ENCODE data around the gene MLXIP. TPM values are rescaled to one million over a fixed set of nuclear protein-coding genes. Genes with fewer than 3 reads are reported as not detected.

The MLXIP gene
- total RNA-seq, 1 experiment from 2014 or later: 16.7 TPM

- no peak for ATAC-seq
- no peak overlapping the region for H3K27ac ChIP-seq (ENCODE audit: low read length)
- CTCF ChIA-PET: no interaction called here
These were observed 11.0 kb upstream of the MLXIP start for GRCh38 chr12:122067548-122067947.

DNA sequence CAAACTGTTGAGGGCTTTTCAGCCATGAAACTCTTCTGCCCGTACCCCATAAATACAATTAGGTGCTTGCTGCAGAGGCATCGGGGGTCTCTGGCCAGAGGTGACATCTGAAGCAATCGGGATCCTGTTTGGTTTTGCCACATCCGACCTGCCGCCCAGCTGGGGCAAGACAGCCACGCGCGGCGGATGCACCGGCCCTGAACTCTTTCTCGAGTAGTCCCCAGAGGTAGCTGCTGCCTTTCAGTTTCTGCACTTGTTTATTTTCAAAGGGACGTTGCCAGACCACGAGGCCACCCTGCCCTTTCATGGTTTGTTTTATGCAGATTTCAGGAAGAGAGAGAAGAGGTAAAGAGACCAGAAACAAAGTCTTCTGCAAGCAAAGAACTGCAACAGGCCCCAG is 10.6 kb upstream of the MLXIP start:
- H3K4me3 ChIP-seq (ENCODE audit: low read length): no peak overlapping the region
- H3K79me2 ChIP-seq (ENCODE audit: low read length): no peaks in the 10 kb centered on the region
- H3K27ac ChIP-seq (ENCODE audit: low read length): no peak overlapping the region
- BruUV-seq (replicated peaks): no TSS peak
- H3K4me1 ChIP-seq (ENCODE audit: insufficient read depth, low read length): peaks cover 32% of the 10 kb centered on the region
- POLR2A ChIA-PET (ENCODE audit: unreplicated experiment): no interaction called here
- no peak for ATAC-seq
- H3F3A ChIP-seq (ENCODE audit: low read length, unreplicated experiment): peaks cover 8% of the 10 kb centered on the region
- no peaks in the 10 kb centered on the region for H3K9me3 ChIP-seq (ENCODE audit: low read length)
- no peaks in the 10 kb centered on the region for H3K9me2 ChIP-seq (replicated peaks; ENCODE audit: low read length)
- no peaks in the 10 kb centered on the region for H4K20me1 ChIP-seq (ENCODE audit: low read length)
- H3K9ac ChIP-seq (ENCODE audit: low read length): no peak overlapping the region
- H3K27me3 ChIP-seq (ENCODE audit: low read length): no peaks in the 10 kb centered on the region
- H3K4me2 ChIP-seq (ENCODE audit: low read length): no peak overlapping the region
- H2AFZ ChIP-seq (ENCODE audit: low read length): no peak overlapping the region
- TF ChIP-seq EZH2phosphoT487 (IDR thresholded peaks at IDR 0.05; ENCODE audit: borderline replicate concordance, low read length) (no peak), CTCF (conservative IDR thresholded peaks at IDR 0.05; ENCODE audit: low read depth, low read length) (no peak), EZH2 (IDR thresholded peaks at IDR 0.05; ENCODE audit: low read length, unreplicated experiment) (no peak)
- no peaks in the 10 kb centered on the region for H3K36me3 ChIP-seq (ENCODE audit: low read depth, low read length)
- intact Hi-C loops (cut with micrococcal nuclease): no loop called here
- DNase-seq: no peak
- CTCF ChIA-PET: no interaction called here

More at GRCh38 chr12:122067548-122067947, 11.0 kb upstream of the MLXIP start:
- Histone ChIP-seq H3K4me3 (ENCODE audit: low read length) (no peak overlapping the region), H3K9me2 (replicated peaks; ENCODE audit: low read length) (no peaks in the 10 kb centered on the region), H3K9me3 (ENCODE audit: low read length) (no peaks in the 10 kb centered on the region), H3K79me2 (ENCODE audit: low read length) (no peaks in the 10 kb centered on the region), H3K4me2 (ENCODE audit: low read length) (no peak overlapping the region), H3F3A (ENCODE audit: low read length, unreplicated experiment) (peaks cover 12% of the 10 kb centered on the region), H3K27me3 (ENCODE audit: low read length) (no peaks in the 10 kb centered on the region), H4K20me1 (ENCODE audit: low read length) (no peaks in the 10 kb centered on the region), H3K4me1 (ENCODE audit: insufficient read depth, low read length) (peaks cover 35% of the 10 kb centered on the region), H2AFZ (ENCODE audit: low read length) (no peak overlapping the region), H3K36me3 (ENCODE audit: low read depth, low read length) (no peaks in the 10 kb centered on the region), H3K9ac (ENCODE audit: low read length) (no peak overlapping the region)
- TF ChIP-seq EZH2phosphoT487 (IDR thresholded peaks at IDR 0.05; ENCODE audit: borderline replicate concordance, low read length): no peak
- TF ChIP-seq CTCF (conservative IDR thresholded peaks at IDR 0.05; ENCODE audit: low read depth, low read length): no peak
- no peak for TF ChIP-seq EZH2 (IDR thresholded peaks at IDR 0.05; ENCODE audit: low read length, unreplicated experiment)
- DNase-seq: no peak
- intact Hi-C loops (cut with micrococcal nuclease): no loop called here
- POLR2A ChIA-PET (ENCODE audit: unreplicated experiment): no interaction called here
- BruUV-seq (replicated peaks): no TSS peak

DNA sequence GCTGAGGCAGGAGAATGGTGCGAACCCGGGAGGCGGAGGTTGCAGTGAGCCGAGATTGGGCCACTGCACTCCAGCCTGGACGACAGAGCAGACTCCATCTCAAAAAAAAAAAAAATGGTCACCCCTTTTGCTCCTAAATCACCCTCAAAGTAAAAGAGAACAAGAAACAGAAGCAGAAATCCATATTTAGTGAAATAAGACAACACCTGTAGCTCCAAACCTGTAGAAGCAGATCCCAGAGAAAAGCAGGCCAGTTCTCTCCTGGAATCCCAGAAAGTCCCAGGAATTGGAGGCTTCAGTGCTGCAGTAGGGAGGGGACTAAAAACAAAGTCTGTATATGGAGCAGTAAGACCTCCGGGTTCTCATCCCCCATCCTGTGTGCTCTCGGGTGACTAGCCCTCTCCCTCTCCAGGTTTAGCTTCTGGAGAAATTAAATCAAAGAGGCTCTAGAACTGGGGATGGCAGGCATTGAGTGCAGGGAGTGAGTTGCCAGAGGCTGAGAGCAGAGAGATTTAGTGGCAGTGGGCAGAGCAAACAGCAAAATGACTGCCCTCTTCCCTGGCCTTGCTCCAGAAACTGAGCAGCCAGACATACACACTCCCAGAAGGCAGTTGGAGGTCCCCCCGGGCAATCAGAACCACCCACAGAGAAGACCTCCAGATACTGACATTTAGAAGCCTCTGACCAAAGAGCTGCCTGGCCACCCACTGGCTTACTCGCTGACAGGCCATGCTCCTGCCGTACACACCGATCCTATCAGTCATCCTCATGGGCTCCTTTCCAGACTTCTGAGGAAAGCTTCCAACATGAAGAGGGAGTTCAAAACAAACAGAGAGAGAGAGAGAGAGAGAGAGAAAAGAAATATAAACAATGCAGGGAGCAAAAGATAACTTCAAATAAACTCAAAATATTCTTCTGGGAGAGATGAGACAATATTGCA is 6.3 kb upstream of the MLXIP start:
- peak overlapping the region; percentile 34 for H3K27ac ChIP-seq (ENCODE audit: low read length)
- no peak overlapping the region for H3K9ac ChIP-seq (ENCODE audit: low read length)
- H3F3A ChIP-seq (ENCODE audit: low read length, unreplicated experiment): no peaks in the 10 kb centered on the region
- TF ChIP-seq EZH2 (IDR thresholded peaks at IDR 0.05; ENCODE audit: low read length, unreplicated experiment): no peak
- TF ChIP-seq EZH2phosphoT487 (IDR thresholded peaks at IDR 0.05; ENCODE audit: borderline replicate concordance, low read length): no peak
- TF ChIP-seq CTCF (conservative IDR thresholded peaks at IDR 0.05; ENCODE audit: low read depth, low read length): no peak
- H3K9me3 ChIP-seq (ENCODE audit: low read length): no peaks in the 10 kb centered on the region
- POLR2A ChIA-PET (ENCODE audit: unreplicated experiment): interaction anchor here (0.6 to 0.7 kb wide), 2 partner anchors 33 to 165 kb away, joined by 6 to 10 read pairs; no protein-coding TSS in a partner anchor
- peak; percentile 90 for DNase-seq
- CTCF ChIA-PET: interaction anchor here (0.6 kb wide), 2 partner anchors 33 to 41 kb away, joined by 3 read pairs; no protein-coding TSS in a partner anchor
- H2AFZ ChIP-seq (ENCODE audit: low read length): peak overlapping the region; percentile 80
- no TSS peak for BruUV-seq (replicated peaks)
- intact Hi-C loops (cut with micrococcal nuclease): no loop called here
- H3K79me2 ChIP-seq (ENCODE audit: low read length): no peaks in the 10 kb centered on the region
- peak; percentile 94 for ATAC-seq
- no peaks in the 10 kb centered on the region for H3K36me3 ChIP-seq (ENCODE audit: low read depth, low read length)
- peaks cover 8% of the 10 kb centered on the region for H3K4me1 ChIP-seq (ENCODE audit: insufficient read depth, low read length)
- no peaks in the 10 kb centered on the region for H4K20me1 ChIP-seq (ENCODE audit: low read length)
- H3K4me3 ChIP-seq (ENCODE audit: low read length): no peak overlapping the region
- H3K4me2 ChIP-seq (ENCODE audit: low read length): peak overlapping the region; percentile 67
- no peaks in the 10 kb centered on the region for H3K27me3 ChIP-seq (ENCODE audit: low read length)
- H3K9me2 ChIP-seq (replicated peaks; ENCODE audit: low read length): no peaks in the 10 kb centered on the region

All from PC-3 (cell line).